Fibroblast of peridontal ligament (primary cell): ENCODE measurements around the gene TTLL5.

Experiments
- DNase-seq: peaks from one replicate; pipeline ENCODE4 v3.0.0-alpha.2; 2010; ENCODE audit errors: extremely low read depth

Gene TTLL5

DNA sequence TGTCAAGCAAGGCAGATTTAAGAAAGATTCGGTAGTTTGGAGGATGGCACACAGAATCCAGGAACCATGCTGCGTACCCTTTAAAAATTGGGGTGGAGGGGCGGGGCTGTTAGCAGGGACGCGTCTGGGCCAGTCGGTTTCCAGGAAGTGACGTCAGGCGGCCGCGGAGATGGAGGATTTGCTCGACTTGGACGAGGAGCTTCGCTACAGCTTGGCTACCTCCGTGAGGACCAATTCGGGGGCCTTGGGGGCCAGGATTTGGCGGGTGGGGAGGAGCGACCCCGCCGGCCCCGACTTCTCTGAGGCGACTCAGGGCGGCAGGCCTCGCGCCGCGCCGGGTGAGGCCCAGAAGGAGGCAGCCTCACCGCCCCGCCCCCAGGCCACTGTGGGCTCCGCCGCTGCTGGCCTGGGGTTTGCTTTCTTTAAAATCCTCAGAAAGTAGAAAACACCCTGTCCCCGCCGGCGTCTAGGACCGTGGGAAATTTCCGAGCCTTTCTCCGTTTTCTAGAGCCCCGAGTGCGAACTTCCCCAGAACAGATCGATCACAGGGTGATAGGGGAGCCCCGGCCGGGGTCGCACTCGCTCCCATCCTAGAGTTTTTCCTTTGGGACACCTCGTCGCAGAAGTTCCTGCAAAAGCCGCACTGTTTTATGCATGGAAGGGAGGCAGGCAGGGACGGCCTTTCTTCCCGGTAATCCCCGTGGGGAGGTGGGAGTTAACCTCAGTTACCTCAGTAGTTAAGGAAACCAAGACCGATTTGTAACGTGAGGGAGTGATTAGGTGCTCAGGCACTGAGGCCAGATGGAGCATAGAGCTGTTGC is 324.8 kb downstream of the TTLL5 start, which contains the start of gene IFT43:
Gene IFT43, plus strand, starts transcription at position 146 of the 821 bp plus-strand sequence. Its CDS starts 24 bp downstream, at position 170.
- peak; percentile 77 for DNase-seq

DNA sequence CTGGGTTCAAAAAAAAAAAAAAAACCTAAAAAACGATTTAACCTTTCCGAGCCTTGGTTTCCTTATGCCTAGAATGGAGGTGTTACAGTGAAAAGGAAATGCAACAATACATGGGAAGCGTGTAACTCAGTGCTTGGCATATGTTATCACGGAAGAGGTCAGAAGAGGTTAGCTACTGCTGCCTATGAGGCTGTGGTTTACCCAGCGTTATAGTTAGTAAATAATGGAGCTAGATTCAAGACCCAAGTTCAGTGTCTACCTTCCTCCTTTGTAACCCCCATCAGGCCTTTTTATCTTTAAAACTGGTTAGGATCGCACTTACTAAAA is 325.4 kb downstream of the TTLL5 start:
- no peak for DNase-seq

DNA sequence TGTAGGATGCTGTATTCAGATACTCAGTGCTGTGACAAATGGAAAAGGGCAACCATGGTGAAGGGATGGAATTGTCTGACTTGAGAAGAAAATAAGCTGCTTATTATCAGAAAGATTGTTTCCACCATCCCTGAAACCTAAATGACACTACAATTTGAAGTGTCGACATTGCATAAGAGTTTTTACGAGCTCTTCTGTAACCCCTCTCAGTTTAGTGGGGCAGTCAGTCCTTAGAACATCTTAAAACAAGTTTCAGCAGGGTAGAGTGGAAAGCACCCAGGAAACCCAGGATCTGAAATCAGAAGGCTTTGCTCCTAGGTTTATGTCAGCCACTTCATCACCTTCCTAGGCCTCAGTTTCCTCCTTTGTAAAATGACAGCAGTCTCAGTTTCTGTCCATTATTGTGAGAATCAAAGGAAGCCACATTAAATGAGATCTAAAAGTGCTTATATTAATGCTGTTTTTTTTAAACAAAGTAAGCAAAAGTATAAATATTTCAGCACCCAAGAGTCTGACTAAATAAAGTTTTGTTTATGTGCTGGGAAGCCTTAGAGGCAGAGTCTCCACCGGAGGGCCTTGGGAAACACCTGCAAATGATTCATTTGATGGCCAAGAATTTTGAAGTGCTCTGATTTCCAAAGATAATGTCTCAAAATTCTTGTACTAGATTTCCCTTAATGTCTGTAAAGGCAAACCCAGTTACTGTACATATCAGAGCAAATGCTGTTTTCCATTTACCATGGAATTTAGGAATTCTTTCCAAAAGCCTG is 326.3 kb downstream of the TTLL5 start:
- no peak for DNase-seq

DNA sequence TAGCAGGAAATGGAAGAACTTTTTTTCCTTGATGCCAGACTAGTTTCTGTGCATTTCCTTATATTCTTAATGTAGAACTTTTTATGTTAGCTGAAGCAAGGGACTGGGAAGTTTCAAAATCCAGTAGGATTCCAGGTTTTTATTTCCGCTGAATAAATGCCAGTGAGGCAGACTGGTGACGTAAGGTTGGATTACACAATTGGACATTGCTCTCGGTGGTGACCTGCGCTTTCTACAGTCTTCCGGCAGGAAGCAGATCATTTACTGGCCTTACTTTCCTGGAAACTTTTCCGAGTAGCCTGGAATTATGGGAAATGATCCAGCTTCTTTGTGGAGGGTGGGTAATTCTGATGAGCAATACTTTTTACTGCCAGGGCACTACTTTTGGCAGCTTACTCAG is 328.1 kb downstream of the TTLL5 start:
- DNase-seq, result peak; percentile 87

DNA sequence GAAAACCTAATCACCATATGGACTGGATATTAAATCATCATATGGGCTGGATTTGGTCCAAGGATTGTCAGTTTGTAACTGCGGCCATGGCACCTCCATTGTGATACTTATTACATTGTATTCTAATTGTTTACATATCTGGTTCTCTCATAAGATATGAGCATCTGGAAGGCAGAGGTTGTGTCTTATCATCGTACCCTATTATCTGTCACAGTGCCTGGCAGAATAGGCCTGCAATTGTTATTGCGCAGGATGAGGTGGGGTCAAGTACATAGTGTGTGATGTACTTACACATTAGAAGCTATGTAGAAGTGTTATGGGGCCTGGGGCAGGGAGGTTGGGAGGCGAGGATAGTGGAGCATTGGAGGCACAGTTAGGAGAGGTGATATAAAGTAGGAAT is 329.3 kb downstream of the TTLL5 start:
- DNase-seq, result no peak

DNA sequence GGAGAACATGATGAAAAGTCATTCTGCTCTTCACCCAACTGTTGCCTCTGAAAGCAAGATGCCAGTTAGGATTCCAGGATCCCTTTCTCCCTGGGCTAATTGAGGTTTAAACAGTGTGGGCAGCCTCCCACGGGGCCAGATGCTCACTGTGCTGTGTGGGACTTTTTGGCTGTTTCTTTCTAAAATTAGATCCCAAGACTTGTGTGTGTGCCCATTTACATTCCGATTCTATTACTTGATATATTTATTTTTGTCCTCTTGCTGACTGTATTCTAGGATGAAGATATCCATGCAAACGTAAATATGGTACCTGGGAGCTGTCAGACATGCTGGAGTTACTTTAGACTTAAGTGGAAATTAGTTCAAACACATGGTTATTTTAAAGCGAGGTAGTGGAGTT is 330.7 kb downstream of the TTLL5 start:
- peak; percentile 58 for DNase-seq

DNA sequence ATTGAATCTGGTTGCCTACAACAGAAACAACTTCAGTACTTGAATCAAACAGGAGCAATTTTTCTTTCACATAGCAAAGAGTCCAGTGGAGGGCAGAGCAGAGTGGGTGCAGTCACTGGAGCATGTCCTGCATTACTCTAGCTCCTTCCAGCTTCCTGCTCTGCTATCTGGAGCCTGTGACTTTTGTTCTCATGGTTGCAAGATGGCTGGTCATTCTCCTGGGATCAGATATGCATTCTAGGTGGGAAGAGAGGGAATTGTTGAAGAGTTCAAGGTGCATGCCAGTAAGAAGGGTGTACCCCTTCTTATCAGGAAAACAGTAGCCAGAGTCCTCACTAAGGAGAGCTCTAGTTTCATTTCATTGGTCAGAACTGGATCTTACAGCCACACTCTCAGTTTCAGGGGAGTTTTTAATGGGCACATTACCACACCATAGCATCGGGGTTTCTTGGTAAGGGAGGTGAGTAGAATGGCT is 332.6 kb downstream of the TTLL5 start:
- DNase-seq, result no peak

DNA sequence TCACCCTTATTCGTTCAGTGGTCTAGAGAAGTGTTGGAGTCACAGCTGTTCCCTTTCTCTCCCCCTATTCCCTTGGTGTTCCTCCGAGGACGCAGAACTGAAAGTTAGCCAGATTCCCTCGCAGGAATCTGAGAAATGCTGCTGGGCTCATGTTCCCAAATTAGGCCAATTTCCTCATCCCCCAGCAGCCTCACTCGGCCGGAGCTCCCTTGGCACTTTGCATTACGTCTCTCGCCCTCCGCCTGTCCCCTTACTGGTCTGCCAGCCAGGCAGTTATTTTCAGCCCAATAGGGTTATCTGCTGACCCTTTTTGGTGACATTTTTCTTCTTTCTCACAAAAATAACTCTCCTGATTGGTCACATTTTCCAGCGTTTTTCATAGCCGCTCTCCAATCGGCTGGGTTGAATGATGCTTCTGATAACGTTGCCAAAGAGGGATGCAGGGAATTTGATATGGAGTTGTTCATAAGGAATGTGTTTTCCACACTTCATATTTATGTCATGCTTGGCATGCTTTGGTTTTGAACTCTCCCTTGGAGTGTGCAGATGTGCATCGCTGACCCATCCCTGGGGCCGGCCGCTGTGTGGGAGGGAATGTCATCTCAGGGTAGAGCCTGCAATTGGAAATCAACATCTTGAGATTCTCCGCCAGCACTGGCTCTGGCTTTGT is 334.5 kb downstream of the TTLL5 start:
- peak; percentile 91 for DNase-seq

DNA sequence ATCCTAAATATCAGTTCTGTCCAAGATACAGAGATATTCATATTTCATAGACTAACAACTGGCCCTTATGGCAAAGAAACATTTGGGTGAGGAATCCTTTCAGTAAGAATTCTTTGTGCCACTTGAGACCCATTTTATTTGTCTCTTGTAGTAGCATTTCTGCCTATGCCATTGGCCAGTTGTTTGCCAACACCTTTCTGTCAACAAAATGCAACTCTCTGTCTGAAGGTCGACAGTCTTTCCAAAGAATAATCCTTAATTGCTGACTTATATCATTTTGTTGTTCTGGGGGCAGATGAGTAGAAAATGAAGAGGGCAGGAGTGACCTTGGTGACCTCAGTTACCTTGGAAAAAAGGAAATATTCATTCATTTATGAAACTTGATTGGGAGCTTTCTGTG is 335.4 kb downstream of the TTLL5 start:
- DNase-seq, result no peak

DNA sequence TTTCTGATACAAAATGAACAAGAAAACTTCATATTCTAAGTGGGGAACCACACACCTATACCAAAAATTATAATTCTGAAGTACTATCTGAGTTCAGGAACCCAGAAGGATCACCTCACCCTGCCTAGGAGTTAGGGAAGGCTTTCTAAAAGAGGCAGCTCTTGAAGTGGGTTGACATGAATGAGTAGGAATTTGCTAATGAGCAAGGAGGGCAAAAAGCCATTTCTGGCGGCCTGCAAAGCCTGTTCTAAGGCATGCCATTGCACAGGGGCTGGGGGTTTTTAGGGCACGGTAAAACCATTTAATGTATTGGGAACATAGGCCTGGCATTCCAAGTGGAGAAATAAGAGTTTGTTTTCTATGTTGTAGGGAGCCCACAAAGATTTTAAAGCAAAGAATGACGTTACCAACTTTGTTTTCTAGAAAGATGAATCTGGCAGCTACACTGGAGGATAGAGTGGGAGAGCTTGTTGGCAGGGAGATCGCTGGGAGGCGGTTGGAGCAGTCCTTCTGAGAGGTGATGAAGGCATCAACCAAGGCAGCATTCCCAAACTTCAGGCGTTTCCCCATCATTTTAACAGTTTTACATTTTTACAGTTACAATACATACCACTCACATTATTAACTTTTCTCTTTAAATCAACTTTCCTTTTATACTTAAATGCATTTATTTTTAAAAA is 338.6 kb downstream of the TTLL5 start:
- no peak for DNase-seq

DNA sequence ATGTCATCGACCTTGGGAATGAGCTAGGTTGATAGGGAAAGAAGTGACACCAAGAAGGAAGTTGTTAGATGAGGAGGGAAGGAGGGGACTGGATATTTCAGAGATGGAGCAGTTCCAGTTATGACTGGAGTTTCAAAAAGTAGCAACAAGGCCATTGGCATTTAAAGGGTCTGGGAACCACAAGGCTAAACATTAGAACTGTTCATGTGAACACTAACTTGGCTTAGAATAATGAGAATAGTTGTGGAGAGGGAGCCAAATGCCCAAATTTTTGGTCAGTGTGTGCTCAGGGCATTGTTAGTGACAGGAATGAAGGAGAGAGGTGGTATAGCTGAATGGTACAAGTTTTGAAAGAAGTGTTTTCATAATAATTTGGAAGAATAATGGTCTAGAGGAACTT is 341.3 kb downstream of the TTLL5 start:
- DNase-seq, result no peak
